HEK293 (cell line): Measurements from ENCODE around the gene GPR153.

ENCODE experiments used
- HOXC10 ChIP-seq: sonication (generic); formaldehyde crosslinking; IDR thresholded peaks from 2 replicates; pipeline ENCODE4 v1.8.1; 2023; ENCODE audit warnings: mild to moderate bottlenecking, missing genetic modification reagents
- IKZF3 ChIP-seq: fragments of 450-650 bp; IDR thresholded peaks from 2 replicates; pipeline ENCODE4 v1.5.0; 2018; ENCODE audit warnings: missing biosample characterization, mild to moderate bottlenecking, missing genetic modification characterization, moderate library complexity
- KLF1 ChIP-seq: fragments of 450-650 bp; formaldehyde crosslinking; IDR thresholded peaks from 2 replicates; pipeline ENCODE4 v1.5.1; 2016; ENCODE audit warnings: missing biosample characterization, missing genetic modification characterization
- KLF9 ChIP-seq: fragments of 450-650 bp; formaldehyde crosslinking; IDR thresholded peaks from 2 replicates; pipeline ENCODE4 v1.5.1; 2016; ENCODE audit warnings: missing biosample characterization, missing genetic modification characterization, low read depth
- REST ChIP-seq: fragments of 450-650 bp; formaldehyde crosslinking; IDR thresholded peaks from 2 replicates; pipeline ENCODE4 v1.5.1; 2016; ENCODE audit warnings: missing biosample characterization, missing genetic modification characterization
- ZBTB49 ChIP-seq: fragments of 450-650 bp; formaldehyde crosslinking; IDR thresholded peaks from 2 replicates; pipeline ENCODE4 v1.5.1; 2016; ENCODE audit warnings: missing biosample characterization, missing genetic modification characterization, low read depth
- ZNF114 ChIP-seq: fragments of 450-650 bp; formaldehyde crosslinking; IDR thresholded peaks from 2 replicates; pipeline ENCODE4 v1.5.0; 2017; ENCODE audit warnings: missing biosample characterization, missing genetic modification characterization
- ZNF121 ChIP-seq: fragments of 450-650 bp; formaldehyde crosslinking; IDR thresholded peaks from 2 replicates; pipeline ENCODE4 v1.5.1; 2016; ENCODE audit warnings: missing biosample characterization, missing genetic modification characterization
- ZNF148 ChIP-seq: fragments of 450-650 bp; formaldehyde crosslinking; IDR thresholded peaks from 2 replicates; pipeline ENCODE4 v1.5.0; 2017; ENCODE audit warnings: missing biosample characterization, missing genetic modification characterization, borderline replicate concordance
- ZNF2 ChIP-seq: fragments of 450-650 bp; formaldehyde crosslinking; IDR thresholded peaks from 2 replicates; pipeline ENCODE4 v1.5.1; 2016; ENCODE audit warnings: missing biosample characterization, missing genetic modification characterization
- ZNF239 ChIP-seq: fragments of 450-650 bp; formaldehyde crosslinking; IDR thresholded peaks from 2 replicates; pipeline ENCODE4 v1.5.1; 2016; ENCODE audit warnings: missing biosample characterization, missing genetic modification characterization
- ZNF394 ChIP-seq: fragments of 450-650 bp; formaldehyde crosslinking; IDR thresholded peaks from 2 replicates; pipeline ENCODE4 v1.5.1; 2016; ENCODE audit warnings: missing biosample characterization, missing genetic modification characterization, mild to moderate bottlenecking, moderate library complexity, borderline replicate concordance
- ZNF473 ChIP-seq: fragments of 450-650 bp; formaldehyde crosslinking; IDR thresholded peaks from 2 replicates; pipeline ENCODE4 v1.5.1; 2017; ENCODE audit warnings: missing biosample characterization, missing genetic modification characterization
- ZNF530 ChIP-seq: fragments of 450-650 bp; formaldehyde crosslinking; IDR thresholded peaks from 2 replicates; pipeline ENCODE4 v1.5.1; 2016; ENCODE audit warnings: low read depth, missing biosample characterization, missing genetic modification characterization
- ZNF548 ChIP-seq: fragments of 450-650 bp; formaldehyde crosslinking; IDR thresholded peaks from 2 replicates; pipeline ENCODE4 v1.5.1; 2016; ENCODE audit warnings: missing biosample characterization, missing genetic modification characterization
- ZNF558 ChIP-seq: fragments of 450-650 bp; formaldehyde crosslinking; IDR thresholded peaks from 2 replicates; pipeline ENCODE4 v1.5.1; 2016; ENCODE audit warnings: missing biosample characterization, missing genetic modification characterization
- ZNF610 ChIP-seq: fragments of 450-650 bp; formaldehyde crosslinking; IDR thresholded peaks from 2 replicates; pipeline ENCODE4 v1.5.1; 2016; ENCODE audit warnings: missing biosample characterization, missing genetic modification characterization, borderline replicate concordance
- ZNF621 ChIP-seq: fragments of 450-650 bp; formaldehyde crosslinking; IDR thresholded peaks from 2 replicates; pipeline ENCODE4 v1.5.1; 2017; ENCODE audit warnings: missing biosample characterization, missing genetic modification characterization
- ZNF624 ChIP-seq: fragments of 450-650 bp; formaldehyde crosslinking; IDR thresholded peaks from 2 replicates; pipeline ENCODE4 v1.5.1; 2017; ENCODE audit warnings: missing biosample characterization, missing genetic modification characterization
- ZNF660 ChIP-seq: fragments of 450-650 bp; IDR thresholded peaks from 2 replicates; pipeline ENCODE4 v1.5.1; 2018; ENCODE audit warnings: missing biosample characterization, mild to moderate bottlenecking, missing genetic modification characterization
- ZNF707 ChIP-seq: fragments of 450-650 bp; formaldehyde crosslinking; IDR thresholded peaks from 2 replicates; pipeline ENCODE4 v1.5.1; 2016; ENCODE audit warnings: missing biosample characterization, missing genetic modification characterization
- ZSCAN30 ChIP-seq: fragments of 450-650 bp; IDR thresholded peaks from 2 replicates; pipeline ENCODE4 v1.5.1; 2018; ENCODE audit warnings: missing biosample characterization, mild to moderate bottlenecking, missing genetic modification characterization, moderate library complexity
- ZSCAN5A ChIP-seq: fragments of 450-650 bp; formaldehyde crosslinking; IDR thresholded peaks from 2 replicates; pipeline ENCODE4 v1.5.1; 2016; ENCODE audit warnings: missing biosample characterization, missing genetic modification characterization
- ZXDB ChIP-seq: fragments of 450-650 bp; formaldehyde crosslinking; IDR thresholded peaks from 2 replicates; pipeline ENCODE4 v1.5.1; 2016; ENCODE audit warnings: missing biosample characterization, missing genetic modification characterization
- TF ChIP-seq, protein P1 (sequence below): fragments of 450-650 bp; formaldehyde crosslinking; IDR thresholded peaks from 2 replicates; pipeline ENCODE4 v1.5.1; 2017; ENCODE audit warnings: missing biosample characterization, missing genetic modification characterization

The GPR153 gene

DNA sequence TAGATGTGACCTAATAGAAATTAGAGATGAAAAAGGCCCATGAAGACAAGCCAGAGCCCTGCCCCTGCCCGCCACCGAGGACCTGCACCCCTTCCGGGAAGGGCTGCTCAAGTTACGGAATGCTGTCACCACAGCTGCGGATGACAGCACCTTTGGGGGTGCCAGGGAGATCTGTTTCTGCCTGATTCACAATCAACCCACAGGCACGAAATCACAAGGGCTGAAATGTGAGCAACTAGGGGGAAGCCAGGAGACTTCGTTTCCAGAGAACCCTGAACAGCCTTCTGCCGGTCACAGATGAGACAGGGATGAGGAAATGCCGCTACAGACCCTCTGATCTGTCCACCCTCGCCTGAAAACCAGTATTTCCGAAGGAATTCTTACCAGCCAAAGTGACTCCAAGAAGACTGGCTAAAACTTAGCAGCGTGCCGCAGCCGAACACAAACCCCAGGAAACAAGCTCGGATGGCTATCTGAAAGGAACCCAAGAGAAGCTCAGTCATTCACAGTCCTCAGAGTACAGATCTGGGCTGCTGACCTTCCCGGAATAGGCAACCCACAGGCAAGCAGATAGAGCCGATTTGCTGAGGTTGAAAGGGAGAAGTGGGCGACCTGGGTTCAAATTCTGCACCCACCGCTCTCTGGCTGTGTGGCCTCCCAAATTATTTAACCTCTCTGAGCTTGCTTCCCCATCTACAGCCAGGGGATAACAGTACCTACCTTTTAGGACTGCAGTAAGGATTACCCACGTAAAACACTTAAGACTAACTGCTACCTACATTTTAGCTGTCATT, 26.2 kb downstream of the GPR153 start (continued):
- no peak for TF ChIP-seq ZSCAN5A (tag by site-specific recombination)
- TF ChIP-seq ZNF2 (tag by site-specific recombination), result no peak
- no peak for TF ChIP-seq ZBTB49 (tag by site-specific recombination)
- TF ChIP-seq ZNF660, result peak; percentile 88
- TF ChIP-seq ZNF473 (tag by site-specific recombination), result no peak
- TF ChIP-seq, protein P1, sequence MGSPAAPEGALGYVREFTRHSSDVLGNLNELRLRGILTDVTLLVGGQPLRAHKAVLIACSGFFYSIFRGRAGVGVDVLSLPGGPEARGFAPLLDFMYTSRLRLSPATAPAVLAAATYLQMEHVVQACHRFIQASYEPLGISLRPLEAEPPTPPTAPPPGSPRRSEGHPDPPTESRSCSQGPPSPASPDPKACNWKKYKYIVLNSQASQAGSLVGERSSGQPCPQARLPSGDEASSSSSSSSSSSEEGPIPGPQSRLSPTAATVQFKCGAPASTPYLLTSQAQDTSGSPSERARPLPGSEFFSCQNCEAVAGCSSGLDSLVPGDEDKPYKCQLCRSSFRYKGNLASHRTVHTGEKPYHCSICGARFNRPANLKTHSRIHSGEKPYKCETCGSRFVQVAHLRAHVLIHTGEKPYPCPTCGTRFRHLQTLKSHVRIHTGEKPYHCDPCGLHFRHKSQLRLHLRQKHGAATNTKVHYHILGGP, result no peak
- no peak for TF ChIP-seq ZNF624 (tag by site-specific recombination)
- TF ChIP-seq ZNF394 (tag by site-specific recombination), result no peak
- TF ChIP-seq KLF1 (tag by site-specific recombination), result no peak
- no peak for TF ChIP-seq ZNF239 (tag by site-specific recombination)
- no peak for TF ChIP-seq ZNF558 (tag by site-specific recombination)
- no peak for TF ChIP-seq HOXC10 (CRISPR knock-in tag)
- TF ChIP-seq ZSCAN30, result 0 out of 2 replicates have a peak, but pooled peaks have one; percentile 17
- no peak for TF ChIP-seq ZNF707 (tag by site-specific recombination)
- TF ChIP-seq IKZF3, result no peak
- TF ChIP-seq ZNF121, result no peak
- no peak for TF ChIP-seq REST (tag by site-specific recombination)
- TF ChIP-seq ZNF114 (tag by site-specific recombination), result no peak
- TF ChIP-seq ZXDB (tag by site-specific recombination), result peak; percentile 55
- TF ChIP-seq ZNF530 (tag by site-specific recombination), result no peak
- TF ChIP-seq ZNF548, result no peak
- TF ChIP-seq ZNF610 (tag by site-specific recombination), result no peak
- no peak for TF ChIP-seq ZNF148 (tag by site-specific recombination)
- TF ChIP-seq KLF9, result no peak
- TF ChIP-seq ZNF621, result no peak
